DND-41 (cell line): Measurements from ENCODE around the gene CARD14.
A peak's percentile ranks its signal among the peaks of the same experiment; 100 is the strongest.

Experiments
- ATAC-seq: fragments of 200-7000 bp; cut with Tn5 transposase; 3 replicates; pipeline ENCODE4 v1.9.1; 2021; ENCODE audit warnings: low read depth; ENCODE audit not compliant: insufficient read depth
- DNase-seq: peaks from one replicate; pipeline ENCODE4 v3.0.0-alpha.2; 2020
- H2AFZ ChIP-seq: 2 replicates; pipeline ENCODE4 v1.6.0; 2012; ENCODE audit warnings: low read depth, low read length
- H3K27ac ChIP-seq: 2 replicates; pipeline ENCODE4 v1.5.1; 2012; ENCODE audit warnings: low read length, inconsistent platforms
- H3K27me3 ChIP-seq: fragments of 200-600 bp; sonication (generic); 2 replicates; pipeline ENCODE4 v1.6.0; 2012; ENCODE audit warnings: low read length, mild to moderate bottlenecking, inconsistent platforms; ENCODE audit not compliant: insufficient read depth, poor library complexity
- H3K36me3 ChIP-seq: 2 replicates; pipeline ENCODE4 v1.5.1; 2012; ENCODE audit warnings: low read length, inconsistent platforms; ENCODE audit not compliant: insufficient read depth
- H3K4me1 ChIP-seq: 2 replicates; pipeline ENCODE4 v1.5.1; 2012; ENCODE audit warnings: mild to moderate bottlenecking, low read length; ENCODE audit not compliant: insufficient read depth
- H3K4me2 ChIP-seq: 2 replicates; pipeline ENCODE4 v1.6.0; 2012; ENCODE audit warnings: mild to moderate bottlenecking, moderate library complexity, low read length, inconsistent platforms; ENCODE audit not compliant: insufficient read depth
- H3K4me3 ChIP-seq, 2 experiments: fragments of 200-600 bp in 1 of 2; shearing (Covaris generic) in 1 of 2; 2 replicates each; pipeline ENCODE4 v1.5.1; 2012 to 2016; ENCODE audit warnings: inconsistent platforms in 2 of 2, low read length in 2 of 2, mild to moderate bottlenecking in 2 of 2, low read depth in 1 of 2, moderate library complexity in 1 of 2
- H3K79me2 ChIP-seq: 2 replicates; pipeline ENCODE4 v1.6.0; 2012; ENCODE audit warnings: low read length, inconsistent platforms; ENCODE audit not compliant: insufficient read depth
- H3K9ac ChIP-seq: 2 replicates; pipeline ENCODE4 v1.6.0; 2012; ENCODE audit warnings: low read depth, mild to moderate bottlenecking, inconsistent platforms, low read length, moderate library complexity
- H3K9me3 ChIP-seq: 2 replicates; pipeline ENCODE4 v1.5.1; 2012; ENCODE audit warnings: low read length, moderate library complexity, mild to moderate bottlenecking, inconsistent platforms; ENCODE audit not compliant: insufficient read depth, severe bottlenecking
- H4K20me1 ChIP-seq: 2 replicates; pipeline ENCODE4 v1.6.0; 2012; ENCODE audit warnings: low read length; ENCODE audit not compliant: insufficient read depth
- EZH2 ChIP-seq: IDR thresholded peaks from 3 replicates; pipeline ENCODE4 v1.6.1; 2012; ENCODE audit warnings: borderline replicate concordance, low read depth, mild to moderate bottlenecking, moderate library complexity, low read length, inconsistent platforms; ENCODE audit not compliant: severe bottlenecking
- TF ChIP-seq, protein P1 (sequence below): IDR thresholded peaks from 2 replicates; pipeline ENCODE4 v1.5.1; 2012; ENCODE audit warnings: borderline replicate concordance, low read length, moderate library complexity, mild to moderate bottlenecking; ENCODE audit not compliant: poor library complexity, severe bottlenecking; ENCODE audit errors: extremely low read depth

The CARD14 gene

DNA sequence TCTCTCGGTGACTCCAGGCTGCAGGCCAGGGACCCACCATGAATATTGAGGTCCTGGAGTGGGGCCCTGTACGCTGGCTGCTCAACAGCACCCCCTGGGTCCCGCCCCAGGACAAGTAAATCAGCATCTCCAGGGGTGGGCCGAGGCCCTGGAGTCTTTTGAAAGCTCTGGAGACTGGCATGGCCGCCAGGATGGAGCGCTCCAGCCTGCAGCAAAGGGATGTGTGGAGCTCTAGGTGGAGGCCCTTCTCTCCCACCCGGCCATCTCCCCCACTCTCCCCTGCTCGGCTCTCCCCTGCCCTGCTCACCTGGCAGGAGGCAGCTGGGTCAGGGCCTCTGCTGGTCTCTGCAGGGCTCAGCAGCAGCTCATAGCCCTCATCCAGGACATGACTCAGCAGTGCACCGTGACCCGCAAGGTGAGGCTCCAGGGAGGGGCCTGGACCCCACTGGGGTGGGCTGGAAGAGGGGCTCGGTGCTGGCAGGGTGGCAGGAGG, 33.7 kb downstream of the CARD14 start:
- no peaks in the 10 kb centered on the region for H4K20me1 ChIP-seq
- no peaks in the 10 kb centered on the region for H3K36me3 ChIP-seq
- H3K9ac ChIP-seq, result no peak overlapping the region
- no peak overlapping the region for H3K27ac ChIP-seq
- no peak overlapping the region for H2AFZ ChIP-seq
- 0 out of 3 replicates have a peak, but pooled peaks have one; percentile 22 for ATAC-seq
- no peak overlapping the region for H3K4me3 ChIP-seq
- H3K9me3 ChIP-seq, result no peaks in the 10 kb centered on the region
- H3K79me2 ChIP-seq, result no peaks in the 10 kb centered on the region
- no peak for DNase-seq
- no peaks in the 10 kb centered on the region for H3K27me3 ChIP-seq
- TF ChIP-seq EZH2, result no peak
- TF ChIP-seq, protein P1, sequence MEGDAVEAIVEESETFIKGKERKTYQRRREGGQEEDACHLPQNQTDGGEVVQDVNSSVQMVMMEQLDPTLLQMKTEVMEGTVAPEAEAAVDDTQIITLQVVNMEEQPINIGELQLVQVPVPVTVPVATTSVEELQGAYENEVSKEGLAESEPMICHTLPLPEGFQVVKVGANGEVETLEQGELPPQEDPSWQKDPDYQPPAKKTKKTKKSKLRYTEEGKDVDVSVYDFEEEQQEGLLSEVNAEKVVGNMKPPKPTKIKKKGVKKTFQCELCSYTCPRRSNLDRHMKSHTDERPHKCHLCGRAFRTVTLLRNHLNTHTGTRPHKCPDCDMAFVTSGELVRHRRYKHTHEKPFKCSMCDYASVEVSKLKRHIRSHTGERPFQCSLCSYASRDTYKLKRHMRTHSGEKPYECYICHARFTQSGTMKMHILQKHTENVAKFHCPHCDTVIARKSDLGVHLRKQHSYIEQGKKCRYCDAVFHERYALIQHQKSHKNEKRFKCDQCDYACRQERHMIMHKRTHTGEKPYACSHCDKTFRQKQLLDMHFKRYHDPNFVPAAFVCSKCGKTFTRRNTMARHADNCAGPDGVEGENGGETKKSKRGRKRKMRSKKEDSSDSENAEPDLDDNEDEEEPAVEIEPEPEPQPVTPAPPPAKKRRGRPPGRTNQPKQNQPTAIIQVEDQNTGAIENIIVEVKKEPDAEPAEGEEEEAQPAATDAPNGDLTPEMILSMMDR, result peak; percentile 9
- no peak overlapping the region for H3K4me2 ChIP-seq
- H3K4me1 ChIP-seq, result no peaks in the 10 kb centered on the region

DNA sequence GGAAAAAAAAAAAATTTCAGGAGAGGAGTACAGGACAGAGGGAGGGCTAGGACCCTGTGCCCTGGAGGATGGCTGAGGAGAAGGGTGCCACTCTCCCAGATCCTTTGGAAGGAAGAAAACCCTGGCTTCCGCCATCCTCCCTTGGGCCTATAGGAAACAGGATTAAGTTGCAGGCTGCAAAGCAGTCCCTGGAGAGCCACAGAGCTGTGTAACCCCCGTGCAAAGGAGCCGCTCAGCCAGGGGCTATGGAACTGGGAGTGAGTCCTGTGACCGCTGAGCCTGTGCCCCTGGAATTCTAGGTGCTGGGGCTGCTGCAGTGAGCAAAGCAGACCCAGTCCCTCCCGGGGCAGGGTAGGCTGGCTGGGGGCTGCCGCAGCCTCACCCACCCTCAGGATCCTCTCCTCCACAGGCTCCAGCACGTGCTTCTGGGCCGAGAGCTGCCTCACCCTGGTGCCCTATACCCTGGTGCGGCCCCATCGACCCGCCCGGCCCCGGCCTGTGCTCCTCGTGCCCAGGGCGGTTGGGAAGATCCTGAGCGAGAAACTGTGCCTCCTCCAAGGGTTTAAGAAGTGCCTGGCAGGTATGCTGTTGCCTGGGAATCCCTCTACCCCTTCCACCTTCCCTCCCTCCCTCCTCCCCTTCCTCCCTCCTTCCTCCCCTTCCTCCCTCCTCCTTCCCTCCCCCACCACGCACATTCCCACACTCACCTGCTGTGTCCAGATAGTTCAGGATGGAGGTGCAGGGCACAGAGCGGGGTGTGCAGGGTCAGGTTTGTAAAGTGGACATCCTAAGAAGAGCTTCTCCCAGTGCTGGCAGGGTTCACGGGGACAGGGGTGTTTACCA, 35.0 kb downstream of the CARD14 start:
- TF ChIP-seq EZH2, result no peak
- TF ChIP-seq, protein P1, result no peak
- H3K4me2 ChIP-seq, result no peak overlapping the region
- no peak overlapping the region for H3K9ac ChIP-seq

DNA sequence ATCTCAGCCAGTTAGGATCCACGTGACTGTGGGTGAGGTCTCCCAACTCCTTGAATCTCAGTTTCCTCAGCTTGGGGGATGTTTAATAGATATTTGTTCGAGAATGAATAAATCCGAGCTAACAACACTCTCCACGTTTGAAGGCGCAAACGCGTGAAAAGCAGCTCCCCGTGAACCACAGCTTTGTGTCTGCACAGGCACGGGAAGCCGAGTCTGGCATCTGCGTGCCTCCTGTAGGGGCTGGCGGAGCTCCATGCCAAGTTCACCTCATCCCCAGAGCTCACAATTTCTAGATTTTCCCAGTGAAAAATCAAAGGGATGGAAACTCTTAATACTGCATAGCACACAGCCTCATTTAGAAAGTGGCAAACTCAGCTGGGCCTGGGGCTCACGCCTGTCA, 36.0 kb downstream of the CARD14 start:
- Histone ChIP-seq H3K4me2 (no peak overlapping the region), H3K27me3 (no peaks in the 10 kb centered on the region), H3K4me1 (no peaks in the 10 kb centered on the region), H3K4me3 (no peak overlapping the region), H3K79me2 (no peaks in the 10 kb centered on the region), H3K27ac (no peak overlapping the region), H2AFZ (no peak overlapping the region), H3K9ac (no peak overlapping the region), H3K9me3 (no peaks in the 10 kb centered on the region), H4K20me1 (no peaks in the 10 kb centered on the region; the same call in 1 of the 2 replicates), H3K36me3 (no peaks in the 10 kb centered on the region)
- ATAC-seq (no peak), DNase-seq (no peak)
- no peak for TF ChIP-seq EZH2
- TF ChIP-seq, protein P1, result no peak

More for the DNA sequence above, 35.0 kb downstream of the CARD14 start:
- Histone ChIP-seq H2AFZ (no peak overlapping the region), H3K79me2 (no peaks in the 10 kb centered on the region), H3K4me1 (no peaks in the 10 kb centered on the region), H3K36me3 (no peaks in the 10 kb centered on the region), H3K27ac (no peak overlapping the region), H3K27me3 (no peaks in the 10 kb centered on the region), H3K4me3 (no peak overlapping the region), H3K9me3 (no peaks in the 10 kb centered on the region), H4K20me1 (no peaks in the 10 kb centered on the region)
- ATAC-seq (no peak), DNase-seq (no peak)
